ENCODE data around the gene MRM1.

MRM1 gene

DNA sequence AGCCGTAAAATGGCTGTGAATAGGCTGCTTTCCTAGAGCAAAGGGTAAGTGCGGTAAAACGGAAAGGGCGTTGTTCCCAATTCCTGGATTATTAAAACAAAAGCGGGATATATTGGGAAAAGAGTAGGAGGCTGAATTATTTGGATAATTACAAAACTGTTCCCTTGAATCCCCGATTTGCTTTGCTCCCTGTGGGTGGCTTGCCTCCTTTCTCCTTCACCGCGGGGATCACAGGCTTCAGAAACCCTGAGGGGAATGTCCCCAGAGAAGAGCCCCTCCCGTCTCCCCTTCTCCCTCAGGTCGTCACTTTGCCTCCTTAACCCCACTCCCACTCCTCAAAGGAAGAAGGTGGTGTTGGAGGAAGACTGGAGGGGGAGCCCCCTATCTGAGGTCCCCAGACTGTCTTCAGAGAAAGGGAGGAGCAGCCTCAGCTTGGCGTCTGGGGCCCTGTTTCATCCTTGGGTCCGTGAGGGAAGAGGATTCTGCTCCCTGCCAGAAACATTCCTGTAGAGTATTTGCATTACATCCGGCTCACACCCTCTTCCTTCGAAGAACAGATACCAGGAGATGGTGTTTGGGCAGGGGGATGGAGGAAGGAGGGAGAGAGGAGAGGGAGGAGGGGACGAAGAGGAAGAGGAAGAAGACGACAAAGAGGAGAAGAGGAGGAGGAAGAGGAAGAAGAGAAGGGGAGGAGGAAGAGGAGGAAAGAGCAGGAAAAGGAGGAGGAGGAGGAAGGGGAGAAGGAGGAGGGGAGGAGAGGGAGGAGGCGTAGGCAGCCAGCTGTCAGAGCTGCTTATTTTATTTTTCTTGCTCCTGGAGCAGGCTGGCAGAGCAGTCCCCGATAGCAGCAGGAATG lies 31.8 kb downstream of the MRM1 start:
- DNase-seq, result no peak

GRCh38 chr17:36640346-36640745 lies 39.0 kb downstream of the MRM1 start:
- no peak for DNase-seq

GRCh38 chr17:36640836-36641235 lies 39.5 kb downstream of the MRM1 start:
- no peak for DNase-seq

DNA sequence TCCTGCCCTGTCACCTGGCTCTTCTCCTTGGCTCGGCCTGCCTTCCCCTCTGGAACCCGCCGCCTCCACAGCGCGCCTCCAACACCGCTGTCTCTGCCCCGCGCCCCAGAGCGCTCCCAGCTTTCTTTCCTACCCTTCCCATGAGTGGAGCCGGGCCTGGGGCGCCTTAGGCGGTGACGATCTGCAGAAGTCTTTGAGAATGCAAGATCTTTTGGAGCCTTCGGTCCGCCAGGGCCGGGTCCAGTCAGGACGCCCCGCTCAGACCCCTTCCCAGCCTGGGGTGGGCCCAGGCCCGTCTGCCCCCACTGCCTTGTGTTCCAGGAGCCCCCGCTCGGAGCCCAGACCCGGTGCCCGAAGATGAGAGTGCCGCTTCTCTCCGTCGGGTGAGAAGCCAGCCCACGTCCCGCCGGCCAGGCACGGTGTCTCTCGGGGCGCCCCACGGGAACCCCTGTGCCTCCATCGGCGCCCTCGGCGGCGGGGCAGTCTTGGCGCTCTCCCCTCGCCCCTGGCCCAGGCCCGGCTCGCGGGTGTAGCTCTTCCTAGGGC lies 40.0 kb downstream of the MRM1 start:
- DNase-seq, result no peak

DNA sequence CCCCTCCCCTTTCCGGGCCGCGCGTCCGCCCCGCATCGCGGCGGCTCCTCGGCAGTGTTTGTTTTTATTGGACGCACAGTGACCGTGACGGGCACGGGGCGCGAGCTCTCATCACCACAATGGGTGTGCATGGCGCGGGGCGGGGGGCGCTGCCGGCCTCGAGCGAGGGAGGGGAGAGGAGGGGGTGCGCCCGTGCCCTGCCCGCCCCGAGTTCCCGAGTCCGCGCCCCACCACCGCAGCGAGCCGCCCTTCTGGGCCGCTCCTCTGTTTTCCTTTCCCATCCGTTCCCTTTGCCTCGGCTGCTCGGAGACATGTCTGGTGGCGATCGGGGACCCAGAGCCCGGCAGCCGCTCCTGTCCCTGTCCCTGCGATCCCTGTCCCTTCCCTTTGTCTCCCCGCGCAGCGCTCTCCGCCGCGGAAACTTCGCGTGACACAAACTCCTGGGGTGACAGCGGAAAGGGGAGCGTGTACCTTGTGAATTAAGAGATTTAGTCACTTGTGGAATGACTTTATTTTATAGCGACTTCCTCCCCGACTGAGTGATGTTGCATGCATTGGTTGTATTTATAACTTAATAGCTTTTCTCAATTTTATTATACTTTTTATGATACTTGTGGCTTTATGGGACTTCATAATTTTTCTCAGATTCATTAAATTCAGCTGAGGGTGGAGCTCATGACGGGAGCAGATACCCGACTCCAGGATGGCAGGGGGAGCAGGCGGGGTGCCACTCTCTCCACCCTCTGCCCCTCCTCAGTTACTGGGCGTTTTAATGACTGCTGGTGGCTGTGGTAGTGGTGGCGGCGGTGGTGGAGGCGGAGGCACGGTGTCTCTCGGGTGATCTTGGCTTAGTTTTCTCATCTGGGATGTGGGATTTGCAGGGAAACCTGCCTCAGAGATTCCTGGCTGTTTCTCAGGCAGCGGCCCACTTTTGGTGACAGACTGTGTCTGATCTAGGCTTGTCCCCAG lies 40.8 kb downstream of the MRM1 start:
- no peak for DNase-seq

GRCh38 chr17:36643086-36643685 lies 41.8 kb downstream of the MRM1 start:
- no peak for DNase-seq

GRCh38 chr17:36645422-36645821 lies 44.0 kb downstream of the MRM1 start:
- no peak for DNase-seq

GRCh38 chr17:36647636-36648035 lies 46.3 kb downstream of the MRM1 start:
- no peak for DNase-seq

DNA sequence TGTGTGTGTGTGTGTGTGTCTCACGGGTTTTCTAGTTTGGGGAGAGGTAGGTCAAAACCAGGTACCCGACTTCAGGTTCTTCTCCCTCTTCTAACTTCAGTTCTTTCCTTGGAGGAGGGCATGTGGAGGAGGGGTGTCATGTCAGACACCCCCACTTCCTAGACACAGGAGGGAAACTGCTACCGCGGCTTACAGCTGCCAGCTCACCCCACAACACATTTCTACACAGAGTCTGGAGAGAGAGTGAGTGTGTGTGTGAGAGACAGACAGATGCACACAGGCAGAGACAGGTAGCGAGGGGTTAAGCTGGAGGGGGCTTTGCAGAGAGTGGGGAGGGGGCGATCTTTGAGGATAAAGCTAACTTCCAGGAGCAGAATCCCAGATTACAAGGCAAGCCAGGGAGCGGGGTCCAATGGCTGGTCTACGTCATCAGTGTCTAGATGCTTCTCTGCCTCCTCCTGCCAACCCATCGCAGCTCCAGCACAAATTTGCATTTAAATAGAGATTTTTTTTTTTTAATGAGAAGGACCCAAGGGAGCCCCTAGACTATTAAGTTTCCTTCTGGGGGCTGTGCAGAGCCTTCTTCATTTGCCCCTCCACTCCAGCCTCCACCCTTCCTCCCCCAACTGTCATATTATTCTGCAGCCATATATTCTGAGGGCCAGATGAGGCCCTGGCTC lies 48.9 kb downstream of the MRM1 start:
- no peak for DNase-seq

DNA sequence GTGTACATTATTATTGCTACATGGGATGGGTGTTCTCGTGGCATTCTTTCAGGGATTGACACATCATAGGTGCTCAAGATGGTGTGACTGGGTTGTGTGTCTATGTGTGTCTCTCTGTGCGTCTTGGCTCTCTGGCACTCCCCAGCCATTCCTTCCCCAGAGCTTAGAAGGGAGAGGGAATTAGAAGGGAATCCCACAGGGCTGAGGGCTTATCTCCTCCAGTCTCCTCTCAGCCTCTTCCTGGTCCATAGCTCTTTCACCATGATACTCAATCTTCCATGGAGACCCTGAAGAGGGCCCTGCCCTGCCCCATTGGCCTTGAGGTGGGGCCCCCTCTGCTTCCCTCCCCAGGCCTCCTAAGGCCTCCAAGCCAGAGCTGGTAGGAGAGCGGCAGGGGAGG lies 52.0 kb downstream of the MRM1 start:
- no peak for DNase-seq

DNA sequence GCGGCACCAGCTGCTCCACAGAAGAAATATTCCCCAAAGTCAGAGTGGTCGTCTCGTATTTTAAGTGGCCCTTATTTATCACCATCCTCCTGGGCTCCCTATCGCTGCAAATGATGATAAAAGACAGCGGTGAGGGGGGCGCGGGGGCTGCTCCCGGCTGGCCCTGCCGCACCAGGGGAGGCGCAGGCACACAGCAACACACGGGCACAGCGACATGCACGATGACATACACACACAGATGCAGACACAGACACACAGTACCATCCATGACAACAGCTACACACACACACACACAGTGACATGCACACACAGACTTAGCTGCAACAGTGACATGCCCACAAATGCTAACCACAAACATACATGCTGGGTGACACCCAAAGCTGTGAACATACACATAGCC lies 52.5 kb downstream of the MRM1 start:
- DNase-seq, result no peak

GRCh38 chr17:36655726-36656125 lies 54.3 kb downstream of the MRM1 start:
- no peak for DNase-seq

- no peak for DNase-seq
These were observed 56.0 kb downstream of the MRM1 start for GRCh38 chr17:36657390-36657762.

- DNase-seq, result peak; percentile 17
These were observed 56.5 kb downstream of the MRM1 start for GRCh38 chr17:36657763-36658490.
